Stimulated activated naive CD8-positive, alpha-beta T cell treated with anti-CD3 and anti-CD28 coated beads, Interleukin-15, Interleukin-2, amounts not matched to agents 100 ng/mL and 50 ng/mL, for 24 hours (primary cell): ENCODE results near the gene TRMT5.

Source experiments
- H3K27ac Mint-ChIP-seq: one replicate; pipeline ENCODE4 v1.8.0; 2021; ENCODE audit warnings: mild to moderate bottlenecking, mixed read lengths
- H3K27me3 Mint-ChIP-seq: one replicate; pipeline ENCODE4 v1.8.0; 2021; ENCODE audit warnings: mixed read lengths
- H3K36me3 Mint-ChIP-seq: one replicate; pipeline ENCODE4 v1.8.0; 2021; ENCODE audit warnings: low read depth, mixed read lengths
- H3K4me1 Mint-ChIP-seq: one replicate; pipeline ENCODE4 v1.8.0; 2021; ENCODE audit warnings: low read depth, mixed read lengths
- H3K4me3 Mint-ChIP-seq: one replicate; pipeline ENCODE4 v1.8.0; 2021; ENCODE audit warnings: mild to moderate bottlenecking, mixed read lengths
- H3K9me3 Mint-ChIP-seq: one replicate; pipeline ENCODE4 v1.8.0; 2021; ENCODE audit warnings: mixed read lengths

Gene TRMT5

GRCh38 chr14:60974090-60974651 is 6.7 kb downstream of the TRMT5 start:
- Mint-ChIP-seq H3K4me1 (peaks cover 22% of the 10 kb centered on the region), H3K4me3 (no peak overlapping the region), H3K27ac (no peak overlapping the region), H3K27me3 (no peaks in the 10 kb centered on the region), H3K36me3 (peaks cover 47% of the 10 kb centered on the region), H3K9me3 (no peaks in the 10 kb centered on the region)

GRCh38 chr14:60973070-60973469 is 7.8 kb downstream of the TRMT5 start:
- H3K4me3 Mint-ChIP-seq, result no peak overlapping the region
- H3K27me3 Mint-ChIP-seq, result no peaks in the 10 kb centered on the region
- H3K4me1 Mint-ChIP-seq, result peaks cover 16% of the 10 kb centered on the region
- H3K36me3 Mint-ChIP-seq, result peaks cover 40% of the 10 kb centered on the region
- no peaks in the 10 kb centered on the region for H3K9me3 Mint-ChIP-seq
- H3K27ac Mint-ChIP-seq, result no peak overlapping the region

GRCh38 chr14:60972295-60972694 is 8.6 kb downstream of the TRMT5 start:
- Mint-ChIP-seq H3K27ac (no peak overlapping the region), H3K27me3 (no peaks in the 10 kb centered on the region)

GRCh38 chr14:60971271-60971670 is 9.6 kb downstream of the TRMT5 start:
- Mint-ChIP-seq H3K27me3 (no peaks in the 10 kb centered on the region), H3K9me3 (no peaks in the 10 kb centered on the region), H3K4me1 (peaks cover 2% of the 10 kb centered on the region), H3K36me3 (peaks cover 24% of the 10 kb centered on the region), H3K4me3 (no peak overlapping the region), H3K27ac (no peak overlapping the region)

More at GRCh38 chr14:60972295-60972694, 8.6 kb downstream of the TRMT5 start:
- Mint-ChIP-seq H3K9me3 (no peaks in the 10 kb centered on the region), H3K4me3 (no peak overlapping the region), H3K36me3 (peaks cover 33% of the 10 kb centered on the region), H3K4me1 (peaks cover 10% of the 10 kb centered on the region)

- Mint-ChIP-seq H3K4me3 (no peak overlapping the region), H3K27ac (no peak overlapping the region), H3K27me3 (no peaks in the 10 kb centered on the region), H3K36me3 (peaks cover 22% of the 10 kb centered on the region), H3K9me3 (no peaks in the 10 kb centered on the region), H3K4me1 (peaks cover 6% of the 10 kb centered on the region)
Observed at GRCh38 chr14:60970146-60970545, 10.7 kb downstream of the TRMT5 start.

- no peak overlapping the region for H3K4me3 Mint-ChIP-seq
- H3K4me1 Mint-ChIP-seq, result peaks cover 11% of the 10 kb centered on the region
- H3K27me3 Mint-ChIP-seq, result no peaks in the 10 kb centered on the region
- H3K36me3 Mint-ChIP-seq, result peaks cover 15% of the 10 kb centered on the region
- no peak overlapping the region for H3K27ac Mint-ChIP-seq
- no peaks in the 10 kb centered on the region for H3K9me3 Mint-ChIP-seq
Observed at GRCh38 chr14:60968671-60969070, 12.2 kb downstream of the TRMT5 start.

GRCh38 chr14:60968099-60968498 is 12.8 kb downstream of the TRMT5 start:
- Mint-ChIP-seq H3K9me3 (no peaks in the 10 kb centered on the region), H3K27ac (no peak overlapping the region), H3K27me3 (no peaks in the 10 kb centered on the region), H3K36me3 (peaks cover 15% of the 10 kb centered on the region), H3K4me3 (no peak overlapping the region), H3K4me1 (peaks cover 11% of the 10 kb centered on the region)

GRCh38 chr14:60965402-60965801 is 15.5 kb downstream of the TRMT5 start:
- peaks cover 14% of the 10 kb centered on the region for H3K36me3 Mint-ChIP-seq
- H3K4me1 Mint-ChIP-seq, result peaks cover 11% of the 10 kb centered on the region
- no peak overlapping the region for H3K27ac Mint-ChIP-seq
- no peak overlapping the region for H3K4me3 Mint-ChIP-seq
- H3K9me3 Mint-ChIP-seq, result peaks cover 1% of the 10 kb centered on the region
- no peaks in the 10 kb centered on the region for H3K27me3 Mint-ChIP-seq

- H3K27ac Mint-ChIP-seq, result no peak overlapping the region
- peaks cover 11% of the 10 kb centered on the region for H3K4me1 Mint-ChIP-seq
- H3K9me3 Mint-ChIP-seq, result peaks cover 4% of the 10 kb centered on the region
- no peak overlapping the region for H3K4me3 Mint-ChIP-seq
- H3K36me3 Mint-ChIP-seq, result peaks cover 19% of the 10 kb centered on the region
- no peaks in the 10 kb centered on the region for H3K27me3 Mint-ChIP-seq
Observed at GRCh38 chr14:60964904-60965303, 16.0 kb downstream of the TRMT5 start.

GRCh38 chr14:60963761-60964160 is 17.1 kb downstream of the TRMT5 start:
- peaks cover 29% of the 10 kb centered on the region for H3K36me3 Mint-ChIP-seq
- no peak overlapping the region for H3K4me3 Mint-ChIP-seq
- no peaks in the 10 kb centered on the region for H3K27me3 Mint-ChIP-seq

GRCh38 chr14:60958146-60958545 is 22.7 kb downstream of the TRMT5 start:
- peaks cover 36% of the 10 kb centered on the region for H3K9me3 Mint-ChIP-seq
- no peak overlapping the region for H3K27ac Mint-ChIP-seq
- peaks cover 11% of the 10 kb centered on the region for H3K4me1 Mint-ChIP-seq
- no peaks in the 10 kb centered on the region for H3K27me3 Mint-ChIP-seq
- no peak overlapping the region for H3K4me3 Mint-ChIP-seq
- peaks cover 62% of the 10 kb centered on the region for H3K36me3 Mint-ChIP-seq

More at GRCh38 chr14:60963761-60964160, 17.1 kb downstream of the TRMT5 start:
- Mint-ChIP-seq H3K9me3 (peaks cover 8% of the 10 kb centered on the region), H3K27ac (no peak overlapping the region), H3K4me1 (peaks cover 11% of the 10 kb centered on the region)

- Mint-ChIP-seq H3K4me1 (peaks cover 11% of the 10 kb centered on the region), H3K27ac (no peak overlapping the region), H3K4me3 (no peak overlapping the region), H3K27me3 (no peaks in the 10 kb centered on the region), H3K9me3 (peaks cover 36% of the 10 kb centered on the region), H3K36me3 (peaks cover 61% of the 10 kb centered on the region)
Observed at GRCh38 chr14:60956632-60957031, 24.2 kb downstream of the TRMT5 start.

- Mint-ChIP-seq H3K27me3 (no peaks in the 10 kb centered on the region), H3K27ac (no peak overlapping the region), H3K9me3 (peaks cover 36% of the 10 kb centered on the region), H3K36me3 (peaks cover 59% of the 10 kb centered on the region), H3K4me3 (no peak overlapping the region), H3K4me1 (peaks cover 11% of the 10 kb centered on the region)
Observed at GRCh38 chr14:60956202-60956601, 24.7 kb downstream of the TRMT5 start.

GRCh38 chr14:60951776-60952435 is 29.0 kb downstream of the TRMT5 start:
- H3K36me3 Mint-ChIP-seq, result peaks cover 23% of the 10 kb centered on the region
- H3K27ac Mint-ChIP-seq, result no peak overlapping the region
- H3K4me1 Mint-ChIP-seq, result peaks cover 8% of the 10 kb centered on the region
- H3K27me3 Mint-ChIP-seq, result no peaks in the 10 kb centered on the region
- peaks cover 18% of the 10 kb centered on the region for H3K9me3 Mint-ChIP-seq
- no peak overlapping the region for H3K4me3 Mint-ChIP-seq

- Mint-ChIP-seq H3K36me3 (peaks cover 14% of the 10 kb centered on the region), H3K4me3 (no peak overlapping the region), H3K9me3 (peaks cover 3% of the 10 kb centered on the region), H3K27me3 (no peaks in the 10 kb centered on the region), H3K27ac (no peak overlapping the region), H3K4me1 (peaks cover 12% of the 10 kb centered on the region)
Observed at GRCh38 chr14:60946773-60947172, 34.1 kb downstream of the TRMT5 start.

- H3K27ac Mint-ChIP-seq, result peak overlapping the region; percentile 67
- no peaks in the 10 kb centered on the region for H3K27me3 Mint-ChIP-seq
- no peak overlapping the region for H3K4me3 Mint-ChIP-seq
- peaks cover 12% of the 10 kb centered on the region for H3K4me1 Mint-ChIP-seq
- H3K9me3 Mint-ChIP-seq, result peaks cover 3% of the 10 kb centered on the region
- H3K36me3 Mint-ChIP-seq, result peaks cover 14% of the 10 kb centered on the region
Observed at GRCh38 chr14:60945984-60946383, 34.9 kb downstream of the TRMT5 start.
